ENCODE measurements around the gene CELF1. TPM values are rescaled to one million over a fixed set of nuclear protein-coding genes. Genes with fewer than 3 reads are reported as not detected.
A peak's percentile ranks its signal among the peaks of the same experiment; 100 is the strongest.

Gene CELF1
- total and polyA plus RNA-seq, 9 of the 15 experiments (the other 6 are each of a cell fraction or from before 2014, with no cell fraction given) = 11.3 to 142 (median 77.4) TPM

DNA sequence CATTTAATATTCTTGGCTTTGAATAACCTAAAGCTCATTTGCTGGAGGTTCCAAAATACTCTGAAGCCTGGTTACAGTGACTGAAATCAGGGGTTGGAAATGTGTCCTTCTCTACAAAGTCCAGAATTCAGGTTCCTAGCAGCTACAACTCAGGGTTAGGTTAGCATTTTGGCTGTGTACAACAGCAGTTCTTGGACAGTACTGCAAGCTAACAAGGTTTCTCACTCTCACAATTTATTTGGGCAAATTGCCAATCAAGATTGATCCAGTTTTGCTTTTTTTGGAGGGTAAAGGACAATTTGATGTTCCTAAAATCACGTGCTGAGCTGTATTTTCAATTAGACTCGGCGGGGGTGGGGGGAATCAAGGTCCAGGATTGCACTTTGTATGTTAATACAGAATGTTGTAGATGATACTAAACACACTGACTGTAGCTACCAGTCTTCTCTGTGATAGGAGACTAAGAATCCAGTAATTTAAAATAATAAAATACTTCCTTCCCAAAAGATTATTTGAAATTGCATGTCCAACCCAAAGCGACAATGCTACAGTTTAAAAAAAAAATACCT, 54.3 kb downstream of the CELF1 start:
- peaks cover 4% of the 10 kb centered on the region for H3K9me1 ChIP-seq (ENCODE audit: control insufficient read depth, insufficient read depth, low read length)
- BruUV-seq (replicated peaks) = no TSS peak
- WGBS (ENCODE audit: insufficient coverage, low coverage, missing lambda C conversion rate) = 74% methylated on average over 4 of the region's 4 CpGs
- ChIA-PET POLR2A (interaction anchor here (0.7 to 4.1 kb wide), 4 partner anchors 8 to 15 kb away, joined by 3 to 14 read pairs (median 8); no protein-coding TSS in a partner anchor), CTCF (ENCODE audit: low intra/inter-chr PET ratio) (no interaction called here)
- H3K4me3 ChIP-seq = no peak overlapping the region
- H2AFZ ChIP-seq (ENCODE audit: low read depth, low read length) = no peak overlapping the region
- no peak overlapping the region for H3K9ac ChIP-seq (ENCODE audit: insufficient read depth in 1 of 2, low read depth in 2 of 2, low read length in 2 of 2)
- H3K27ac ChIP-seq (ENCODE audit: extremely low read depth, low read depth, low read length) = no peak overlapping the region
- H3K27me3 ChIP-seq (ENCODE audit: control insufficient read depth in 2 of 2, insufficient read depth in 2 of 2, low read length in 2 of 2) = no peaks in the 10 kb centered on the region
- intact Hi-C loops (cut with micrococcal nuclease) = no loop called here
- in situ Hi-C loops (cut with MboI) = no loop called here
- FAIRE-seq = no peak
- peaks cover 4 to 10% of the 10 kb centered on the region in 2 experiments; a peak in 3 of 5 replicates for H3K4me1 ChIP-seq (replicated peaks in 1 of 2; ENCODE audit: control insufficient read depth in 2 of 2, insufficient read depth in 2 of 2, low read length in 2 of 2)
- peaks cover 76% of the 10 kb centered on the region for H3K36me3 ChIP-seq (ENCODE audit: control insufficient read depth, insufficient read depth, low read length)
- ATAC-seq = no peak
- peaks cover 99% of the 10 kb centered on the region for H3K79me2 ChIP-seq (ENCODE audit: control insufficient read depth, insufficient read depth, low read length)
- H4K20me1 ChIP-seq (replicated peaks; ENCODE audit: control insufficient read depth, insufficient read depth, low read length) = peaks cover 16% of the 10 kb centered on the region
- TF ChIP-seq NFIC (IDR thresholded peaks at IDR 0.05) (peak; percentile 72), NFIX (CRISPR knock-in tag; IDR thresholded peaks at IDR 0.05; ENCODE audit: low read depth) (no peak), RAD21 (CRISPR knock-in tag; conservative IDR thresholded peaks at IDR 0.05 in 1 of 2, IDR thresholded peaks at IDR 0.05 in 1 of 2) (no peak), HMG20A (CRISPR knock-in tag; conservative IDR thresholded peaks at IDR 0.05) (no peak)
- no peak for DNase-seq (ENCODE audit: extremely low read depth in 1 of 4, low spot score in 3 of 4)
- H3K9me3 ChIP-seq (replicated peaks; ENCODE audit: control insufficient read depth, insufficient read depth, low read depth, low read length) = no peaks in the 10 kb centered on the region
- no peak overlapping the region for H3K4me2 ChIP-seq (ENCODE audit: insufficient read depth, low read length)

GRCh38 chr11:47498149-47498548, 54.8 kb downstream of the CELF1 start:
- intact Hi-C loops (cut with micrococcal nuclease) = no loop called here
- FAIRE-seq = no peak
- no TSS peak for BruUV-seq (replicated peaks)

More at GRCh38 chr11:47498149-47498548, 54.8 kb downstream of the CELF1 start:
- Histone ChIP-seq H3K4me1 (replicated peaks in 1 of 2; ENCODE audit: control insufficient read depth in 2 of 2, insufficient read depth in 2 of 2, low read length in 2 of 2) (peaks cover 4 to 10% of the 10 kb centered on the region in 2 experiments; a peak in 3 of 5 replicates), H3K4me3 (no peak overlapping the region), H3K9me1 (ENCODE audit: control insufficient read depth, insufficient read depth, low read length) (peaks cover 4% of the 10 kb centered on the region), H3K27me3 (ENCODE audit: control insufficient read depth in 2 of 2, insufficient read depth in 2 of 2, low read length in 2 of 2) (no peaks in the 10 kb centered on the region), H3K79me2 (ENCODE audit: control insufficient read depth, insufficient read depth, low read length) (peaks cover 97% of the 10 kb centered on the region), H3K9ac (ENCODE audit: insufficient read depth in 1 of 2, low read depth in 2 of 2, low read length in 2 of 2) (no peak overlapping the region), H3K4me2 (ENCODE audit: insufficient read depth, low read length) (no peak overlapping the region), H2AFZ (ENCODE audit: low read depth, low read length) (no peak overlapping the region), H3K9me3 (replicated peaks; ENCODE audit: control insufficient read depth, insufficient read depth, low read depth, low read length) (no peaks in the 10 kb centered on the region), H4K20me1 (replicated peaks; ENCODE audit: control insufficient read depth, insufficient read depth, low read length) (peaks cover 14% of the 10 kb centered on the region), H3K36me3 (ENCODE audit: control insufficient read depth, insufficient read depth, low read length) (peaks cover 78% of the 10 kb centered on the region), H3K27ac (ENCODE audit: extremely low read depth, low read depth, low read length) (no peak overlapping the region)
- WGBS (ENCODE audit: insufficient coverage, low coverage, missing lambda C conversion rate) = 100% methylated on average over 1 of the region's 3 CpGs
- POLR2A ChIA-PET = interaction anchor here (0.7 to 4.1 kb wide), 5 partner anchors 8 to 139 kb away, joined by 3 to 14 read pairs (median 7); no protein-coding TSS in a partner anchor
- CTCF ChIA-PET (ENCODE audit: low intra/inter-chr PET ratio) = no interaction called here
- no peak for ATAC-seq
- DNase-seq (ENCODE audit: extremely low read depth in 1 of 4, low spot score in 3 of 4) = no peak
- no peak for TF ChIP-seq NCOA6 (IDR thresholded peaks at IDR 0.05)
- no peak for TF ChIP-seq AFF4 (CRISPR knock-in tag; IDR thresholded peaks at IDR 0.05)
- no peak for TF ChIP-seq SAFB2 (IDR thresholded peaks at IDR 0.05; ENCODE audit: borderline replicate concordance, low read depth, low read length, severe bottlenecking)
- TF ChIP-seq CBX5 (IDR thresholded peaks at IDR 0.05; ENCODE audit: borderline replicate concordance, low read depth) = no peak
- no peak for TF ChIP-seq KAT8 (IDR thresholded peaks at IDR 0.05; ENCODE audit: low read depth)
- no peak for TF ChIP-seq SMARCB1 (IDR thresholded peaks at IDR 0.05; ENCODE audit: insufficient read length, low read depth)
- TF ChIP-seq NBN (IDR thresholded peaks at IDR 0.05; ENCODE audit: low read depth) = no peak
- in situ Hi-C loops (cut with MboI) = no loop called here
